HUDEP-2 (cell line): ENCODE data around the gene TBC1D25.
A peak's percentile ranks its signal among the peaks of the same experiment; 100 is the strongest.
"Not testable (repeated sequence)": the region's sequence is repeated elsewhere in the genome, so short reads cannot be mapped to it uniquely, and the experiment has no call there.

ENCODE experiments used
- DNase-seq, 76 experiments: peaks; one replicate each; lab custom pipeline; 2025; ENCODE audit not compliant: unreplicated experiment in 76 of 76; lab: John Stamatoyannopoulos, UW

Gene TBC1D25

GRCh38 chrX:48555731-48556325, 16.3 kb downstream of the TBC1D25 start:
- DNase-seq: not testable (repeated sequence)

- peak in 17 of 76 experiments; percentile 1 to 51 (median 29) for DNase-seq
Observed at GRCh38 chrX:48558271-48558670, 18.8 kb downstream of the TBC1D25 start.

GRCh38 chrX:48559636-48560035, 20.1 kb downstream of the TBC1D25 start:
- no peak for DNase-seq

- DNase-seq: no peak
Observed at GRCh38 chrX:48560056-48560455, 20.5 kb downstream of the TBC1D25 start.

- no peak for DNase-seq
Observed at GRCh38 chrX:48560681-48561080, 21.2 kb downstream of the TBC1D25 start.

- DNase-seq: peak in 26 of 76 experiments; percentile 1 to 40 (median 8)
Observed at GRCh38 chrX:48569958-48570357, 30.4 kb downstream of the TBC1D25 start.

GRCh38 chrX:48573690-48574269, 34.3 kb downstream of the TBC1D25 start:
- peak in 14 of 76 experiments; percentile 2 to 29 (median 15) for DNase-seq

GRCh38 chrX:48574270-48575266, 35.1 kb downstream of the TBC1D25 start, which contains the start of gene RBM3:
TSS of gene RBM3 (plus strand) at chrX:48574484. CDS start at chrX:48575181, 697 bp downstream.
- peak in 75 of 76 experiments; percentile 9 to 92 (median 84) for DNase-seq

- no peak for DNase-seq
Observed at GRCh38 chrX:48575642-48576041, 36.1 kb downstream of the TBC1D25 start.

GRCh38 chrX:48576108-48576507, 36.6 kb downstream of the TBC1D25 start:
- peak in 2 of 76 experiments; percentile 2 to 8 for DNase-seq

- no peak for DNase-seq
Observed at GRCh38 chrX:48578661-48579128, 39.2 kb downstream of the TBC1D25 start.

GRCh38 chrX:48579259-48579658, 39.7 kb downstream of the TBC1D25 start:
- no peak for DNase-seq

- DNase-seq: no peak
Observed at GRCh38 chrX:48580662-48581061, 41.1 kb downstream of the TBC1D25 start.

- DNase-seq: no peak
Observed at GRCh38 chrX:48584698-48585097, 45.2 kb downstream of the TBC1D25 start.

- no peak for DNase-seq
Observed at GRCh38 chrX:48589482-48590162, 50.1 kb downstream of the TBC1D25 start.

GRCh38 chrX:48590203-48591103, 50.9 kb downstream of the TBC1D25 start:
- no peak for DNase-seq

GRCh38 chrX:48591255-48591791, 51.8 kb downstream of the TBC1D25 start:
- DNase-seq: no peak

GRCh38 chrX:48592971-48593370, 53.5 kb downstream of the TBC1D25 start:
- no peak for DNase-seq

- no peak for DNase-seq
Observed at GRCh38 chrX:48595929-48596328, 56.4 kb downstream of the TBC1D25 start.
